Superior temporal gyrus (tissue), 1 donor: ENCODE measurements around the gene SMAD6.

ENCODE experiments used
- DNase-seq: peaks from one replicate; pipeline ENCODE4 v3.0.0-alpha.2; 2016; ENCODE audit errors: extremely low spot score

SMAD6 gene

DNA sequence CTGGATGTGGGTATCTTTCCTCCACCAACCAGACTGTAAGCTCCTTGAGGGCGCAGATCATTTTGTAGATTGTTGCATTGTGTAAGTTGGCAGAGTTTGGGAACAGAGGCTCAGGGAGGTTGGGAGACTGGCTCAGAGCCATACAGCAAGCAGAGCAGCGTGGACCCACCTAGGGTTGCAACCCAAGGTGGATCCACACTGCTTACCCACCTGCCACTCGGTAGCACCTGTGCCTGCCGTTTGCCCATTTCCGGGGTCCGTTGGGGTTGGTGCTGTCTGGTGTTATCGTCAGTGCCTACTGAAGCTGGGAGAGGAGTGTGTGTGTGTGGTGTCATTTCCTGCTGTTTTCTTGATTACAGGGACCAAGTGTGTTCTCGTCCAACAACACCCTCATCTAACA is 19.0 kb downstream of the SMAD6 start:
- DNase-seq = no peak

DNA sequence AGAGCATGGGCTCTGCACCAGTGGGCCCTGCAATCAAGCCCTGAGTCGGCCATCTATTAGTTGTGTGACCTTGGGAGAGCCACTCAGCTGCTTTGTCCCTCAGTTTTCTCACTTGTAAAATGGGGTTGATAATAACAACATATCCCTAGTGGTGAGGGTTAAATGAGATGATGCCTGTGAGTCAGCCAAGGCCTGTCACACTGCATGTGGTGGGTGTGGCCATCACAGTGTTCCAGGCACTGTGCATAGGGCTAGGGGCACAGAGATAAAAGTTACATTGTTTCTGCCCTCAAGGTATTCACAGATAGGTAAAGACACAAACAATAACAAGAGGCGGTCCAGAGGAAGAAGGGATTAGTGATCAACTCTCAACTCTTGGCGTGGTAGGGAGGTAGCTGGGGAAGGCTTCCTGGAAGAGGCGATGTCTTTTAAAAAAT is 19.5 kb downstream of the SMAD6 start:
- DNase-seq = no peak

DNA sequence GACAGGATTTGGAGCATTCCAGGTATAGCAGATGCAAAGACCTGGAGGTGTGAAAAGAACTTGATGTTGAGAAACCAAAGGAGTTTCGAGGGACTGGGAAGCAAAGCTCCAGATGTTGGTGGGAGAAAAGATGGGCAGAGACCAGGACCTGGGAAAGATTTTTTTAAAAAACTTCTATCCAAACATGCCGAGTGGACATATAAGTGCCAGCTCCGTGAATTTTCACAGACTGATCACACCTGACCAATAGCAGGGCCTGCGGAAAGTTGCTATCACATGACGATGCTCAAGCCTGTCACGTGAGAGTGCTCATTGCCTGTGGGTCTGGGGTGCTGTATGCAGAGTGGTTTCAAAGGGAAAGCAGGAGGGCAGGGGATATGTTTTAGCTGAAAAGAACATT is 19.9 kb downstream of the SMAD6 start:
- no peak for DNase-seq

GRCh38 chr15:66722757-66723540 is 20.9 kb downstream of the SMAD6 start:
- no peak for DNase-seq

DNA sequence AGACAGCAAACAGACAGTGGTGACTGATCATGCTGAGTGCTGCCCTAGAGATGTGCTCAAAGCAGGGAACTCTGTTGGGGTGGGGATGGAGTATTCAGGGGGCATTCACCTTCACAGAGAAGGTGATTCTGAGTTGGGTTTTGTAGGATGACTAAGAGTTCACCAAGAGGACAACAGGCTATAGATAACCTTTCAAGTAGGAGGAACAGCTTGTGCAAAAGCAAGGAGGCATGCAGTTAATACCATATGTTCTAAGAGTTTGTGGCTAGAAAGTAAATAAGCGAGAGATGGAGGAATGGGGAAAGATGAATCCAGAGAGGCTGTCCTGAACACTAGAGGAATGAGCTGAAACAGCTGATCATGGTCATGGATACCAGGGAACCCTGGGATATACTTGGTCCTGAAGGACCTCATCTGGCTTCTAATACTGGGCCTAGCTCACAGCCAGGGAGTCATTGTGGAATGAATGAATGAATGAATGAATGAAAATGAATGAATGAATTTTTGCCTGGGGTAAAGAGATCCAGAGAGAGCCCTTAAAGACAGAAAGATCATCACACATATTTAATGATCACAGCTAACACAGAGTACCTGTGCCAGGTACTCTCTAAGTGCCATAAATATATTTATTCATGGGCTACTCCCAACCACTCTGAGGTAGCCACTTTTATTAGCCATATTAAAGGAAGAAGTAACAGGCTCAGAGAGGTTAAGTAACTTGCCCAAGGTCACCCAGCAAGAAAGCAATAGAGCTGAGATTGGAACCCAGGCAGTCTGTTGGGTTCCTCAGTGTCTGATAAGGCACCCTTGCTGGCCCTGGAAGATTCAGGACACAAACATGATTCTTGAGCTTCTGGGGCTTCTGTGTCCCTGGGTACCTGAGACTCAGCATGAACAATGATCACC is 22.0 kb downstream of the SMAD6 start:
- no peak for DNase-seq

DNA sequence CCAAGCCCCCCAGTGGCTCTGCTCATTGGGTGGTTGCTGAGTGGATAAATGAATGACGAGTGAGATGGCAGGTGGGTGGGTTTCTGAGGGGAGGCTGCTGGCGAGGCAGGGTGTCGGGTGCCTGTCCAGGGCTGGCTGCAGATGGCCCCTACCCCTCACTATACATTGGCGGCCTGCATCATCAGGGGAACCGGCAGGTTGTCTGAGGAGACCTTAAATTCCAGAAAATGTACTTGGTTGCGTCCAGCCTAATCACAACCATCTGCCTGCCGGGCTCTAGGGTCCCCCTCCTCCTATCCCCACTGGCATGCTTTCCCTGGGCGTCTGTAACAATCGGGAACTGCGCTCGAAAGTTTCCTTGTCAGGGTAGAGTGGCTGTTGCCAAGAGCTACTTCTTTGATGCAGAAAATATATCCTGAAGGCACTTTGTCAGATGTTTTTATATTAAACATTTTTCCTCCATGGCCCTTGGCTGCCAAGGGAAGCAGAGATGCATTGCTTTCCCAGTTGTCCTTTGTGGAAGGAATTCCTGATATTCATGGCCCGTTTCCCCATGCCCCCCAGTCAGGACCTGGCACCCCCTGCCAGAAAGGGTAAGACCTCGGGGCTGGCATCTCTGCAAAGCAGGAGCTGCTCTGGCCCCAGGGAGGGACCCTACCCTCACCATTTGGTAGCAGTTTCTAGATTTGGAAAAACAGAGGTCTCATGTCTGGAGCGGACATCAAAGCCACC is 22.9 kb downstream of the SMAD6 start:
- DNase-seq = no peak

- DNase-seq = no peak
Measured at GRCh38 chr15:66725464-66725785, 23.4 kb downstream of the SMAD6 start.

GRCh38 chr15:66726386-66726785 is 24.4 kb downstream of the SMAD6 start:
- DNase-seq = no peak

GRCh38 chr15:66729331-66729951 is 27.4 kb downstream of the SMAD6 start:
- no peak for DNase-seq

DNA sequence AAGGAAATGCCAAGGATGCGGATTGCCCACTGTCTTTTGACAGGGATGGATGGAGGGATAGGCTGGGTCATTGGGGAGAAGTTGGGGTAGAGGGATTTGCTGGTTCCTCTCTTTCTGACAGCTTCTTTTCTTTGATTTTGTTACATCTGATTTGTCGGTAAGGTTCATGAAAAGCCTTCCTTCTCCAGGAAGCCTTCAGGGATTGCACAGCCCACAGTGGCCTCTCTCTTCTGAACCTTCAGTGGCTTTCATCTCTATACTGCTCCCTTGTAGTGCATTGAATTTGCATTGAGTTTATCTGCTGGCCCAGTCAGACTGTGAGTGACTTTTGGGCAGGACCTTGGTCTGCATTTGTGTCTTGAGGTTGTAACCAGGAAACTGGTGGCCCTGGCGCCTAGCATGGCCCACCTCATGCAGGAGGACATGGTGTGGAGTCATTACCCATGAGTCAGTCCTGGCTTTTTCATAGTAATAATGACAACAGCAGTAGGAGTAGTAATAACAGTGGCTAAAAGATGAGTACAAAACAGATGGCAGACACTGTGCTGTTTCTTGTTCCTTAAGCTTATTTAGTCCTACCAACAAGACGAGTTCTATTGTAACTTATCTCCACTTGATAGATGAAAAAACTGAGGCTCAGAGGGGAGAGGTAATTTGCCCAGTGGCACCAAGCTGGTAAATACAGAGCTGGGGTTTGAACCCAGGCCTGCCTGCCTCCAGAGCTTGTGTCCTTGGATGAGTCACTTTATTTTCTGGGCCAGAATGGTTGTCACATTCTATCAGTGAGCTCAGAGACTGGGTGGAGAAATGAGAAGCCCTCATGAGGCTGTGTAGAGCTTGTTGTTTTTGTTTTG is 28.4 kb downstream of the SMAD6 start:
- no peak for DNase-seq

DNA sequence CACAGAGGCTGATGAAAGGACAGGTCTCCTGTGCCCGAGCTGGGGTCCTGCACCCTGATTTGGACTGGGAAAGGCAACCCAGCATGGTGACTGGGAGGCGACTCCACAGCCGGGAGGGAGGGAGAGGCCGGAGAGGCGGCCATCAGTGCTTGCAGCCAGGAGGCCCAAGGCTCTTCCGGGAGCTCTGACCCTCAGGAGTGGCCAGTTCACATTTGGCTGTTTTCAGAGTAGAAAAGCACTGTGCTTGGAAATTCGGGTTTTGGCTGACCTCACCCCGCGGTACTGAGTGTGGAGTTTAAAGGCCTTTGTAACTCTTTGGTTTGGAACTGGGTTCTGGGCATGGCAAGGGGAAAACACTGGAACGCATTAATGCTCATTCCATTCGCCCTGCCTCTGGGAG is 31.9 kb downstream of the SMAD6 start:
- peak; percentile 20 for DNase-seq

DNA sequence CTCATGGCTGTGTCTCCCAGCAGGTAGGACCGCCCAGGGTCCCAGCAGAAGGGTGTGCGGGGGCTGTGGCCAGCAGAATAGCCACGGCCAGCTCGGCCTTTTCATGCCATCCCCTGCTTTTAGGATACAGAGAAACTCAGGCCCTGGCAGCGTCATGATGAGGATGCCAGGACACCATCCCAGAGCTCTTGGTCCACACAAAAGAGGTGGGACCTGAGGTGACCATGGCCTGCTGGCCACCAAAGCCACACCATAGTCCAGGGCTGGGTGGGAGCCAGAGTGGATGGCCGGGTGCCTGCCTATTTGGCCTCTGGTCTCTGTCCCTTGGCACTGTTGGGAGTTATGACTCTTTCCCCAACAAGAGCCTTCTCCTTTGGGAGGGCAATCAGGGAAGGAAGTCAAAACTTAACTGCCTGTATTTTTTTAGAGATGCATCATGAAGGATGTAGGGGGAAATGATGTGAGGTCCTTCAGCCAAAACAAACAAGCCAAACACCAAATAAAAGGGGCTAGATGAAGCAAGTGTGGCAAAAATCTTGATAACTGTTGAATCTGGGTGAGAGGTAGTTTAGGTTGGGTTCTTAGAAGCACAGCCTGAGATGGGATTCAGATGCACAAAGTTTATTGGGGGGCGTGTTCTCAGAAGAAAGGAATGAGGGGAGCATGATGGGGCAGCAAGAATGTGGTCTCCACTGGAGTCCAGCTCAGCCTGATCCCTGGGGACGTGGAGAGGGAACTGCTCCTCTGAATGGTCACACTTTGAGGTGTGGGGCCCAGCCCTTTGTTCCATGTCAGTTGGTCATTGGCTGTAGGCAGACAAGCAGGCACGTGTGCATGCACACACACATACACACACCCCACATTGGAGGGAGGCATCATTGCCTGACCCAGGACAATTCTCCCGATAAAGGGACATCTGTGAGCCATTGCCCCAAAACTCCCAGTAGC is 33.2 kb downstream of the SMAD6 start:
- DNase-seq = no peak

DNA sequence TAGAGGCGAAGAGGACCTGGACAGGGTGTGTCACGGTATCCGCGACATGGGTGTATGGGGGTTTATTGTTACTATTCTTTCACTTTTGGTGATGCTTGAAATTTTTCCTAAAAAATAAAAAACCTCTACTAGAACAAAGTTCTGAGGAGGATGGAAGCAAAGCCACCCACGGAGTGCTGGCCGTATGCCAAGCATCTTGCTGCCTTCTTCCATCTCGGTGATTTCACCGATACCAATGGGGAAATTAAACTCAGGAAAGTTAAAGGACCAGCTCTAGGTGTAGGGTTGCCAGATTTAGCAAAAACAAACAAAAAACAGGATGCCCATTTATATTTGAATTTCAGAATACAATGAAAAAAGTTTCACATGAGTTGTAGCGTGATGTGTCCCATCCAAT is 33.9 kb downstream of the SMAD6 start:
- peak; percentile 32 for DNase-seq

GRCh38 chr15:66737243-66738010 is 35.4 kb downstream of the SMAD6 start:
- DNase-seq = no peak

DNA sequence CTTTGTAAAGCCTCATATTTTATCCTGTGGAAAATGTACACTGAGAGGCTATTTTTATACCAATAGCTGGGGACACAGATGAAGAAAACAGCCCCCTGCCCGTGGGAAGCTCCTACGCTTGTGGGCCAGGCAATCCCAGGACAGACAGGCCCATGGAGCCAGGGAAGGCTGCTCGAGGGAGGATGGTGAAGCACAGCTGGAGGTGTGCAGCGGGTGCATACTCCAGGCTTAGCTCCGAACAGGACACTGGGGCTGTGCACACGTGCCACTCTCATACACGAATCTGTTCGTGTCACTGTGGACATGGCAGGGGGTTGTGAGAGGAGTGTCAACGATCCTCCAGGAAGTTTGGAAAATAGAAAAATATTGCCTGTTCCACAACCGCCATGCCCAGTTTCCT is 36.1 kb downstream of the SMAD6 start:
- no peak for DNase-seq

DNA sequence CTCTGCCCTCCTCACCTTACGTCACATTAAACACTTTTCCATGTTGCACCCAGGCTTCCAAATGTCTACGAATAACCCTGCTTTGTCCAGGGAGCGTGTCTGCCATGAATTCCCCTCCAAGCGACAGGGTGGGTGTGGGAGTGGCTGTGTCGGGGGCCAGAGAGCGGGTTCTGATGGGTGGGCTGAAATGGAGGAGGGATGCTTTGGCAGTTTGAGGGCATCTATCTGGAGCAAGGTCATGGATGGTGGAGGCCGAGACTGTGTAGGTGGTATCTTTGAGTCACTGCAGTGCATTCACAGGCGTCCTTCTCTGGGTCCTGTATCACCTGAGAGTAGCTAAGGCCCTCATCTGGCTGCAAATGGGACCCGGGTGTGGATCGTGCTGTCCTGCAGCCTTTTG is 36.6 kb downstream of the SMAD6 start:
- DNase-seq = no peak

GRCh38 chr15:66739287-66739686 is 37.3 kb downstream of the SMAD6 start:
- DNase-seq = no peak

GRCh38 chr15:66740802-66741201 is 38.8 kb downstream of the SMAD6 start:
- DNase-seq = no peak

DNA sequence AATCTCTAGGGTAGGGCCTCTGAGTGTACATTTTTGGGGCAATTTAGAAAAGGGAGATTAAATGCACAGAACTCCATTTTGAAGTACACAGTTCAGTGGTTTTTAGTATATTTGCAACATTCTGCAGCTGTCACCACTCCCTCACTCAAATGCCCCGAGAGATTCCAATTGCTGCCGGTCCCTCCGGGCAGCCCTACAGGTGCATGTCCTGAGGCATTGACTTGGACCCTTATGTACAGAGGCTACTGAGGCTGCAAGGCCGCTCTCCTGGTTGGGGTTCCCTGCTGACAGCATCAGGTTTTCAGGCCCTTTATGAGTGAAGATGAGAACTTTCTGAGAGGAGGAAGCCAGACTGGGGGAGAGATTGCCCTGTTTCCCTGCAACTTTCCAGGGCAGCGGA is 39.6 kb downstream of the SMAD6 start:
- DNase-seq = no peak
